ENCODE results near the gene MGAT5B.
"Not testable (repeated sequence)": the region's sequence is repeated elsewhere in the genome, so short reads cannot be mapped to it uniquely, and the experiment has no call there.

Gene MGAT5B

GRCh38 chr17:76966016-76966415 lies 97.8 kb downstream of the MGAT5B start:
- no peaks in the 10 kb centered on the region for H3K9me3 ChIP-seq
- no peak for DNase-seq
- no peaks in the 10 kb centered on the region for H3K36me3 ChIP-seq
- peaks cover 5% of the 10 kb centered on the region for H3K4me1 ChIP-seq
- TF ChIP-seq, protein P1, sequence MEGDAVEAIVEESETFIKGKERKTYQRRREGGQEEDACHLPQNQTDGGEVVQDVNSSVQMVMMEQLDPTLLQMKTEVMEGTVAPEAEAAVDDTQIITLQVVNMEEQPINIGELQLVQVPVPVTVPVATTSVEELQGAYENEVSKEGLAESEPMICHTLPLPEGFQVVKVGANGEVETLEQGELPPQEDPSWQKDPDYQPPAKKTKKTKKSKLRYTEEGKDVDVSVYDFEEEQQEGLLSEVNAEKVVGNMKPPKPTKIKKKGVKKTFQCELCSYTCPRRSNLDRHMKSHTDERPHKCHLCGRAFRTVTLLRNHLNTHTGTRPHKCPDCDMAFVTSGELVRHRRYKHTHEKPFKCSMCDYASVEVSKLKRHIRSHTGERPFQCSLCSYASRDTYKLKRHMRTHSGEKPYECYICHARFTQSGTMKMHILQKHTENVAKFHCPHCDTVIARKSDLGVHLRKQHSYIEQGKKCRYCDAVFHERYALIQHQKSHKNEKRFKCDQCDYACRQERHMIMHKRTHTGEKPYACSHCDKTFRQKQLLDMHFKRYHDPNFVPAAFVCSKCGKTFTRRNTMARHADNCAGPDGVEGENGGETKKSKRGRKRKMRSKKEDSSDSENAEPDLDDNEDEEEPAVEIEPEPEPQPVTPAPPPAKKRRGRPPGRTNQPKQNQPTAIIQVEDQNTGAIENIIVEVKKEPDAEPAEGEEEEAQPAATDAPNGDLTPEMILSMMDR (IDR thresholded peaks at IDR 0.05; ENCODE audit: low read depth, low read length) = no peak
- no peaks in the 10 kb centered on the region for H3K27me3 ChIP-seq
- no peak overlapping the region for H3K4me3 ChIP-seq (ENCODE audit: low read depth, low read length)

- Histone ChIP-seq H3K4me3 (ENCODE audit: low read depth, low read length) (no peak overlapping the region), H3K27me3 (no peaks in the 10 kb centered on the region)
- DNase-seq = no peak
Measured at GRCh38 chr17:76966486-76967181, 98.4 kb downstream of the MGAT5B start.

GRCh38 chr17:76967762-76968161 lies 99.6 kb downstream of the MGAT5B start:
- TF ChIP-seq, protein P1 (IDR thresholded peaks at IDR 0.05; ENCODE audit: low read depth, low read length) = no peak
- no peaks in the 10 kb centered on the region for H3K36me3 ChIP-seq
- no peak for DNase-seq
- no peaks in the 10 kb centered on the region for H3K9me3 ChIP-seq
- H3K4me1 ChIP-seq = peaks cover 12% of the 10 kb centered on the region
- H3K4me3 ChIP-seq (ENCODE audit: low read depth, low read length) = no peak overlapping the region
- no peaks in the 10 kb centered on the region for H3K27me3 ChIP-seq

More at GRCh38 chr17:76966486-76967181, 98.4 kb downstream of the MGAT5B start:
- H3K36me3 ChIP-seq = no peaks in the 10 kb centered on the region
- TF ChIP-seq, protein P1 (IDR thresholded peaks at IDR 0.05; ENCODE audit: low read depth, low read length) = no peak
- peaks cover 7% of the 10 kb centered on the region for H3K4me1 ChIP-seq
- H3K9me3 ChIP-seq = no peaks in the 10 kb centered on the region

- H3K36me3 ChIP-seq = no peaks in the 10 kb centered on the region
- TF ChIP-seq, protein P1 (IDR thresholded peaks at IDR 0.05; ENCODE audit: low read depth, low read length) = peak; percentile 19; the same call in 1 of the 2 replicates
- H3K4me1 ChIP-seq = peaks cover 12% of the 10 kb centered on the region
- H3K4me3 ChIP-seq (ENCODE audit: low read depth, low read length) = peak overlapping the region; percentile 70
- H3K9me3 ChIP-seq = no peaks in the 10 kb centered on the region
- DNase-seq = peak; percentile 90
- no peaks in the 10 kb centered on the region for H3K27me3 ChIP-seq
Measured at GRCh38 chr17:76968707-76969597, 100.7 kb downstream of the MGAT5B start.

GRCh38 chr17:76969598-76970172 lies 101.5 kb downstream of the MGAT5B start:
- peak; percentile 54 for DNase-seq
- no peaks in the 10 kb centered on the region for H3K36me3 ChIP-seq
- H3K27me3 ChIP-seq = no peaks in the 10 kb centered on the region
- peaks cover 12% of the 10 kb centered on the region for H3K4me1 ChIP-seq
- no peaks in the 10 kb centered on the region for H3K9me3 ChIP-seq
- H3K4me3 ChIP-seq (ENCODE audit: low read depth, low read length) = peak overlapping the region; percentile 70
- TF ChIP-seq, protein P1 (IDR thresholded peaks at IDR 0.05; ENCODE audit: low read depth, low read length) = no peak

- H3K4me1 ChIP-seq = peaks cover 12% of the 10 kb centered on the region
- DNase-seq; H3K4me3 ChIP-seq (ENCODE audit: low read depth, low read length): not testable (repeated sequence)
Measured at GRCh38 chr17:76970228-76970627, 102.0 kb downstream of the MGAT5B start.

More at GRCh38 chr17:76970228-76970627, 102.0 kb downstream of the MGAT5B start:
- not testable (repeated sequence) for H3K36me3 ChIP-seq, H3K9me3 ChIP-seq, H3K27me3 ChIP-seq

Data from BE2C (cell line).